Fibroblast of the aortic adventitia (primary cell): ENCODE measurements around the gene STBD1. TPM values are rescaled to one million over a fixed set of nuclear protein-coding genes. Genes with fewer than 3 reads are reported as not detected.
"Not testable (repeated sequence)": the region's sequence is repeated elsewhere in the genome, so short reads cannot be mapped to it uniquely, and the experiment has no call there.

ENCODE experiments used
- DNase-seq: peaks from one replicate; pipeline ENCODE4 v3.0.0-alpha.2; 2010; ENCODE audit warnings: low read depth
- H3K4me3 ChIP-seq: 2 replicates; pipeline ENCODE4 v1.5.1; 2011; ENCODE audit warnings: low read depth, mild to moderate bottlenecking, control low read depth, low read length, moderate library complexity
- CTCF ChIP-seq: IDR thresholded peaks from 2 replicates; pipeline ENCODE4 v1.5.1; 2011; ENCODE audit warnings: mild to moderate bottlenecking, low read length, control low read depth, inconsistent platforms; ENCODE audit not compliant: insufficient read depth
- total RNA-seq: library from RNA; depleted of rRNA; stranded (reverse); fragments of >200 nt; gene quantifications from 2 replicates; pipeline ENCODE4 v1.2.3, GENCODE V29; 2012; ENCODE audit warnings: low replicate concordance

The STBD1 gene
- total RNA-seq, 1 donor: 3.6 TPM

GRCh38 chr4:76282941-76283689, 23.4 kb upstream of the STBD1 start:
- no peak for DNase-seq
- TF ChIP-seq CTCF: no peak
- H3K4me3 ChIP-seq: no peak overlapping the region

DNA sequence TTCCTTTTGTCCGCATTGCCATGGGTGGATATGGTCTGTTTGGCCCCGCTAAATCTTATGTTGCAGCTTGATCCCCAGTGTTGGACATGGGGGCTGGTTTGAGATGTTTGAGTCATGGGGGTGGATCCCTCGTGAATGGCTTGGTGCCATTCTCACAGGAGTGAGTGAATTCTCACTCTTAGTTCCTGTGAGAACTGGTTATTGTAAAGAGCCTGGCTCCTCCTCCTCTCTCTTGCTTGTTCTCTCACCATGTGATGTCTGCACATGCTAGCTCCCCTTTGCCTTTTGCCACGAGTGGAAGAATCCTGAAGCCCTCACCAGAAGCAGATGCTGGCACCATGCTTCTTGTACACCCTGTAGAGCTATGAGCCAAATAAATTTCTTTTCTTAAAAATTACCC, 22.6 kb upstream of the STBD1 start:
- DNase-seq: no peak
- H3K4me3 ChIP-seq: no peak overlapping the region
- TF ChIP-seq CTCF: no peak

DNA sequence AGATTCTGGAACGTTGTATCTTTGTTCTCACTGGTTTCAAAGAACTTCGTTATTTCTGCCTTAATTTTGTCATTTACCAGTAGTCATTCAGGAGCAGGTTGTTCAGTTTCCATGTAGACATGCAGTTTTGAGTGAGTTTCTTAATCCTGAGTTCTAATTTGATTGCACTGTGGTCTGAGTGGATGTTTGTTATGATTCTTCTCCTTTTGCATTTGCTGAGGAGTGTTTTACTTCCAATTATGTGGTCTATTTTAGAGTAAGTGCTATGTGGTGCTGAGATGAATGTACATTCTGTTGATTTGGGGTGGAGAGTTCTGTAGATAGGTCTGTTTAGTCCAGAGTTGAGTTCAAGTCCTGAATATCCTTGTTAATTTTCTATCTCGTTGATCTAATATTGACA, 18.7 kb upstream of the STBD1 start:
- not testable (repeated sequence) for DNase-seq, H3K4me3 ChIP-seq

GRCh38 chr4:76292730-76293129, 13.8 kb upstream of the STBD1 start:
- TF ChIP-seq CTCF: no peak
- DNase-seq: no peak
- H3K4me3 ChIP-seq: no peak overlapping the region

DNA sequence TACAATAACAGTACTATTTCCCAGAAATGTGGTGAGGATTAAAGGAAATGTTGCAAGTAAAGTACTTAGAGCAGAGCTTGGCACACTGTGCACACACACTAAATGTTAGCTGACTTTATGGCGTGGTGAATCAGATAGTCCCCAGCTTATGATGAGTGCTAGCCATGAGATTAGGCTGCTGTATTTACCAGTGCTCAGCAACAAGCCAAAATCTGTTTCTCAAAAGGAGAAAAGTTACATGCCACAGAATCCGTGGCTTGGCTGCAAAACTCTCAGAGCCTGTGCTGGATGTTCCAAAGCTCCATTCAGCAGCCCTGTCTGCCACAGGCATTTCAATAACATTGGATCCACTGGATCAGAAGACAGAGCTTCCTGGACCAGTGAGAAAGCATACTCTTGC, 12.8 kb upstream of the STBD1 start:
- TF ChIP-seq CTCF: no peak
- no peak overlapping the region for H3K4me3 ChIP-seq
- DNase-seq: peak; percentile 50

DNA sequence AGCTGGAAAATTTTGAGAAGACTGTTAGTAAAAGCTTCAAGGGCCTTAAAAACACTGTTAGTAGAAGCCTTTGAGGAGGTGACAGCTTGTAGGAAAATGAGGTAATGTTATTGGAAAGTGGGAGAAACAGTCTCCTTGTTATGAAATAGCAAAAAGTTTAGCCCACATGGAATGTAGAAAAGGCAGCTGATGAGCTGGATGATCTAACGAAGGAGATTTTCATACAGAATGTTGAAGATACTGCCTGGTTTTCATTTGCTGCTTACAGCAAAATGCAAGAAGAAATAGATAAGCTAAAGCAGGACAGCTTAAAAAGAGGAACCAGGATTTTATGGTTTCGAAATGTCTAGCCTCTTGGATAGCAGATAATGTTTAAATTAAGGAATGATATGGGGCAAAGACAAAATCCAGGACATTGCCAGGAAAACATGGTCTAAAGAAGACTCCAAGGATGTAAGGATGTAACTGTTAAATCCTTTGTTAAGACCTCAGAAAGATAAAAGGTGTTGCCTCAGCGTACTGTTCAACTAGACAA, 10.2 kb upstream of the STBD1 start:
- no peak overlapping the region for H3K4me3 ChIP-seq
- TF ChIP-seq CTCF: no peak
- no peak for DNase-seq

DNA sequence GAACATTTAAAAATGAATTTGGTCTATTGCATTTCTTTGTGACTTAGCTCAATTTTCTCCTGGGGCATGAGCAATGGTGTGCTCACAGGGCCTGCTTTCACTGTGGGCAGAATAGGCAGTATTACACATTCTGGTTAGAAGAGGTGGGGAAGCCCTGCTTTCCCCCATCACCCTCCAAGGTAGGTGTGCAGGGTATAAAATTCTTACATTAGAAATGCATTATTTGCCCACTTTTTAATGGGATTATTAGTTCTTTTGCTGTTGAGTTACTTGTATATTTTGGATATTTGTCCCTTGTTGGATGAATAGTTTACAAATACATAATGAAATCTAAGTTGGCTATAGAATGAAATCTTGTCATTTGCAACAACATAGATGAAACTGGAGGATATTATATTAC, 8.3 kb upstream of the STBD1 start:
- TF ChIP-seq CTCF: no peak
- H3K4me3 ChIP-seq: no peak overlapping the region
- DNase-seq: no peak
